Effector memory CD4-positive, alpha-beta T cell (primary cell): ENCODE results near the gene RBM3.

Source experiments
- DNase-seq, 3 donors: peaks; one replicate each; pipeline ENCODE4 v3.0.0-alpha.2; 2020
- H3K27ac ChIP-seq: 2 replicates; pipeline ENCODE4 v1.7.0; 2013; ENCODE audit warnings: mild to moderate bottlenecking, low read length, moderate library complexity; ENCODE audit not compliant: insufficient read depth, poor library complexity, severe bottlenecking
- H3K27me3 ChIP-seq: replicated peaks from 2 replicates; pipeline ENCODE4 v1.7.0; 2013; ENCODE audit warnings: mild to moderate bottlenecking, low read length; ENCODE audit not compliant: insufficient read depth, control insufficient read depth, poor library complexity, severe bottlenecking
- H3K36me3 ChIP-seq: 2 replicates; pipeline ENCODE4 v1.7.0; 2013; ENCODE audit warnings: mild to moderate bottlenecking, low read length, moderate library complexity; ENCODE audit not compliant: control insufficient read depth, insufficient read depth
- H3K4me1 ChIP-seq: 2 replicates; pipeline ENCODE4 v1.7.0; 2013; ENCODE audit warnings: low read length, mild to moderate bottlenecking; ENCODE audit not compliant: control insufficient read depth, insufficient read depth, poor library complexity, severe bottlenecking
- H3K4me3 ChIP-seq: 2 replicates; pipeline ENCODE4 v1.7.0; 2013; ENCODE audit warnings: low read length, low read depth, mild to moderate bottlenecking; ENCODE audit not compliant: insufficient read depth, poor library complexity, severe bottlenecking
- H3K9me3 ChIP-seq: 2 replicates; pipeline ENCODE4 v1.7.0; 2013; ENCODE audit warnings: mild to moderate bottlenecking, low read length, moderate library complexity; ENCODE audit not compliant: control insufficient read depth

RBM3 gene

GRCh38 chrX:48595929-48596328 is 21.6 kb downstream of the RBM3 start:
- no peak for DNase-seq
- H3K27me3 ChIP-seq: no peaks in the 10 kb centered on the region
- H3K36me3 ChIP-seq: peaks cover 10% of the 10 kb centered on the region
- H3K9me3 ChIP-seq: no peaks in the 10 kb centered on the region
- H3K4me1 ChIP-seq: no peaks in the 10 kb centered on the region
- H3K27ac ChIP-seq: no peak overlapping the region
- no peak overlapping the region for H3K4me3 ChIP-seq

- no peaks in the 10 kb centered on the region for H3K27me3 ChIP-seq
- peak within 1 kb of the TSS; percentile 74 for H3K4me3 ChIP-seq
- H3K9me3 ChIP-seq: no peaks in the 10 kb centered on the region
- no peaks in the 10 kb centered on the region for H3K4me1 ChIP-seq
- peaks cover 10% of the 10 kb centered on the region for H3K36me3 ChIP-seq
- peak within 1 kb of the TSS; percentile 98 for H3K27ac ChIP-seq
- peak; percentile 78 to 85 (median 85) for DNase-seq
Observed at GRCh38 chrX:48597353-48598264, 23.3 kb downstream of the RBM3 start, which contains the start of gene WDR13. WDR13 (plus strand) TSS chrX:48597492; CDS start chrX:48597997, 505 bp downstream.

GRCh38 chrX:48598614-48599013 is 24.3 kb downstream of the RBM3 start:
- Histone ChIP-seq H3K36me3 (peaks cover 10% of the 10 kb centered on the region), H3K9me3 (no peaks in the 10 kb centered on the region), H3K27me3 (no peaks in the 10 kb centered on the region), H3K4me3 (no peak overlapping the region), H3K4me1 (no peaks in the 10 kb centered on the region), H3K27ac (peak overlapping the region; percentile 98)
- no peak for DNase-seq

GRCh38 chrX:48599341-48599740 is 25.1 kb downstream of the RBM3 start:
- Histone ChIP-seq H3K9me3 (no peaks in the 10 kb centered on the region), H3K27me3 (no peaks in the 10 kb centered on the region), H3K4me3 (no peak overlapping the region), H3K27ac (no peak overlapping the region), H3K36me3 (peaks cover 10% of the 10 kb centered on the region), H3K4me1 (no peaks in the 10 kb centered on the region)
- no peak for DNase-seq

- Histone ChIP-seq H3K4me1 (no peaks in the 10 kb centered on the region), H3K36me3 (peaks cover 10% of the 10 kb centered on the region), H3K27me3 (no peaks in the 10 kb centered on the region), H3K9me3 (no peaks in the 10 kb centered on the region), H3K4me3 (no peak overlapping the region), H3K27ac (no peak overlapping the region)
- DNase-seq: no peak
Observed at GRCh38 chrX:48600226-48600625, 25.9 kb downstream of the RBM3 start.

- no peaks in the 10 kb centered on the region for H3K27me3 ChIP-seq
- peaks cover 10% of the 10 kb centered on the region for H3K36me3 ChIP-seq
Observed at GRCh38 chrX:48601741-48602394, 27.6 kb downstream of the RBM3 start.

GRCh38 chrX:48604701-48605100 is 30.4 kb downstream of the RBM3 start:
- Histone ChIP-seq H3K36me3 (peaks cover 6% of the 10 kb centered on the region), H3K27ac (no peak overlapping the region), H3K4me3 (no peak overlapping the region), H3K27me3 (no peaks in the 10 kb centered on the region), H3K9me3 (no peaks in the 10 kb centered on the region), H3K4me1 (no peaks in the 10 kb centered on the region)
- DNase-seq: no peak

More at GRCh38 chrX:48601741-48602394, 27.6 kb downstream of the RBM3 start:
- no peaks in the 10 kb centered on the region for H3K9me3 ChIP-seq
- no peak for DNase-seq
- H3K4me3 ChIP-seq: no peak overlapping the region
- H3K27ac ChIP-seq: no peak overlapping the region
- H3K4me1 ChIP-seq: no peaks in the 10 kb centered on the region

GRCh38 chrX:48606091-48606490 is 31.8 kb downstream of the RBM3 start:
- H3K4me1 ChIP-seq: no peaks in the 10 kb centered on the region
- no peaks in the 10 kb centered on the region for H3K36me3 ChIP-seq
- no peak for DNase-seq
- no peaks in the 10 kb centered on the region for H3K9me3 ChIP-seq
- no peaks in the 10 kb centered on the region for H3K27me3 ChIP-seq
- H3K4me3 ChIP-seq: no peak overlapping the region
- no peak overlapping the region for H3K27ac ChIP-seq

GRCh38 chrX:48611703-48612102 is 37.4 kb downstream of the RBM3 start:
- Histone ChIP-seq H3K36me3 (no peaks in the 10 kb centered on the region), H3K4me1 (no peaks in the 10 kb centered on the region), H3K27me3 (no peaks in the 10 kb centered on the region), H3K4me3 (no peak overlapping the region), H3K27ac (no peak overlapping the region), H3K9me3 (no peaks in the 10 kb centered on the region)
- DNase-seq: no peak
